ENCODE data around the gene RGS3.

RGS3 gene

DNA sequence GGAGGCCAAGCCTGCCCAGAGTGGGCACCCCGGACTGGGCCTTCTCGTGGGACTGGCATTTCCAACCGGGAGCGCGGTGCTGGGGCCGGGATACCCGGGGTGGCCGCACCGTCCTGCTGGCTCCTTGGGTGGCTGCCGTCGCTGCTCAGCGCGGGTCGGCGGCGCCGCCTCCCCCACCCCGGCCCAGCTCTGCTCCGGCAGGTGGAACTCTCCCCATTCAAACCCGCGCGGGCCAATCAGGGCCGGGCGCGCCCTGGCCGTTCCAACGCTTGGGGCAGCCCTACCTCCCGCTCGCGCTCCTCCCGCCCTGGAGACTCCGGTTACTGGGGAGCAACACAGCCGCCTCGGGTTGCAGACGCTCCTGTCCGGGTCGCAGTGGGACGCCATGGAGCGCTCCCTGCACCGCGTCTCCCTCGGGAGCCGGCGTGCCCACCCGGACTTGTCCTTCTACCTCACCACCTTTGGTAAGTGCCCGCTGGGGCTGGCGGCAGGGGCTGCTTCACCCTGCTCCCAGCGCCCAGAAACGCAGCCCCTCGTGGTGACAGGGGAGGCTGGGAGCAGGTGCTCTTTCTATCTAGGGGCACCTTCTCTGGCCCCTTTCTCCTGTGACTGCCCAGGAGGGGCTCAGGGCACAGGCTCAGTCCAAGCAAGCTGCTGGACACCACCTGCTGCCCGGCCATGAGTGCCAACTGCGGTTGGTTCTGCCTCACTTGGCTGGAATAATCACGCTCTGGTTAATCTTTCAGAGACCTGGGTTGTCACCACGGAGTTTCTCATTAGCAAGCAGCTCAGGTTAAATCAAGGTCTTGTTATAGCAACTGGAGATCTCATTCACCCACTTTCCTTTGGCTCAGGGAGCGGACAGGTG, at the start of gene RGS3:
TSS of gene RGS3 (plus strand) at position 310 of the 868 bp plus-strand sequence. CDS start at position 386, 76 bp downstream.
- Mint-ChIP-seq H3K27ac (peak within 1 kb of the TSS; percentile 78 to 94 (median 86)), H3K4me3 (peak within 1 kb of the TSS; percentile 72 to 83 (median 80)), H3K36me3 (ENCODE audit: low read depth) (no peaks in the 10 kb centered on the region), H3K9me3 (no peaks in the 10 kb centered on the region), H3K27me3 (ENCODE audit: low read depth) (peaks cover 32% of the 10 kb centered on the region), H3K4me1 (peaks cover 23% of the 10 kb centered on the region)
- TF ChIP-seq, protein P1, sequence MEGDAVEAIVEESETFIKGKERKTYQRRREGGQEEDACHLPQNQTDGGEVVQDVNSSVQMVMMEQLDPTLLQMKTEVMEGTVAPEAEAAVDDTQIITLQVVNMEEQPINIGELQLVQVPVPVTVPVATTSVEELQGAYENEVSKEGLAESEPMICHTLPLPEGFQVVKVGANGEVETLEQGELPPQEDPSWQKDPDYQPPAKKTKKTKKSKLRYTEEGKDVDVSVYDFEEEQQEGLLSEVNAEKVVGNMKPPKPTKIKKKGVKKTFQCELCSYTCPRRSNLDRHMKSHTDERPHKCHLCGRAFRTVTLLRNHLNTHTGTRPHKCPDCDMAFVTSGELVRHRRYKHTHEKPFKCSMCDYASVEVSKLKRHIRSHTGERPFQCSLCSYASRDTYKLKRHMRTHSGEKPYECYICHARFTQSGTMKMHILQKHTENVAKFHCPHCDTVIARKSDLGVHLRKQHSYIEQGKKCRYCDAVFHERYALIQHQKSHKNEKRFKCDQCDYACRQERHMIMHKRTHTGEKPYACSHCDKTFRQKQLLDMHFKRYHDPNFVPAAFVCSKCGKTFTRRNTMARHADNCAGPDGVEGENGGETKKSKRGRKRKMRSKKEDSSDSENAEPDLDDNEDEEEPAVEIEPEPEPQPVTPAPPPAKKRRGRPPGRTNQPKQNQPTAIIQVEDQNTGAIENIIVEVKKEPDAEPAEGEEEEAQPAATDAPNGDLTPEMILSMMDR (IDR thresholded peaks at IDR 0.05; ENCODE audit: unreplicated experiment in 3 of 3), result no peak

DNA sequence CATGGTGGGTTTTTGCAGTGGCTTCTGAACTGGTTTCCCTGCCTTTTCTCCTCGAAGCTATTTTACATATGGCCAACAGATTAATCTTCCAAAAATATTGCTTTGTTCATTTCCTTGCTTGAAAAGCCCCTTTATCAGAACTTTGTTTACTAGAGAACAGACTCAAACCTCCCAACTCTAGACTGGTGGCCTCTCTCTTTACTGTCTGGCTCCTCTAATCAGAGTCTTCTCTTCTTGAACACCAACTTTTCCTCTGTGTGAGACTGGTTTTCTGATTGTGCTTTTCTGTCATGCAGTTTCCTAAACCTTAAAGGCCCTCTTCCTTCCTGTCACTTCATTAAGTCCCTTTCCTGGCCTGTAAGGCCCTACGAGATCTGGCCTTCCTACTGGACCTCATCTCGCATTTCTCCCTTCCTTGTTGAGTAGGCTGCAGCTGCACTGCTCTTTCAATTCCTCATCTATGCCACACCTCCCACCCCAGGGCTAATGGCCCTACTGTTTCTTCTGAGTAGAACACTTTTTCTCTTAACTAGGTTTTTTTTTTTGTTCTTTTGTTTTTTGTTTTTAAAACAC, 47.3 kb upstream of the RGS3 start:
- TF ChIP-seq, protein P1 (IDR thresholded peaks at IDR 0.05; ENCODE audit: unreplicated experiment in 3 of 3), result no peak

DNA sequence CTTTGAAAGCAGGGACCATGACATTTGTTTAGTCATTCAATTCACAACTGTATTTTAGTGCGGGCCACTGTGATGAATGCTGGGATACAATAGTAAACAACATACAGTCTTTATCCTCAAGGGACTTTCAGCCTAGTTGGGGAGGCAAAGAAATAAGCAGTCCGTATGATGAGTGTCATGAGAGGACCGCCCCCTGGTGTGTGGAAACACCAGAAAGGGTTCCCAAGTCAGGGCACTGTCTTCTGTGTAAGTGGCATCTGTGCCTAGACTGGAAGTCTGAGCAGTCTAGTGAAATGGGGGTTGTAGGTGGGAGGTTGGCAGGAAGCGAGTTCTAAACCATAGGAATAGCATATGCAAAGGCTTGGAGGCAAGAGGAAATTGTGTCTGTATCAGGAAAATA, 46.2 kb upstream of the RGS3 start:
- TF ChIP-seq, protein P1 (IDR thresholded peaks at IDR 0.05; ENCODE audit: unreplicated experiment in 3 of 3), result no peak
- H3K9me3 Mint-ChIP-seq, result no peaks in the 10 kb centered on the region
- H3K36me3 Mint-ChIP-seq (ENCODE audit: low read depth), result no peaks in the 10 kb centered on the region
- no peaks in the 10 kb centered on the region for H3K27me3 Mint-ChIP-seq (ENCODE audit: low read depth)
- H3K4me3 Mint-ChIP-seq, result no peak overlapping the region
- H3K4me1 Mint-ChIP-seq, result no peaks in the 10 kb centered on the region
- H3K27ac Mint-ChIP-seq, result no peak overlapping the region

More for the DNA sequence above, 47.3 kb upstream of the RGS3 start:
- no peaks in the 10 kb centered on the region for H3K36me3 Mint-ChIP-seq (ENCODE audit: low read depth)
- no peaks in the 10 kb centered on the region for H3K27me3 Mint-ChIP-seq (ENCODE audit: low read depth)
- H3K4me3 Mint-ChIP-seq, result no peak overlapping the region
- H3K9me3 Mint-ChIP-seq, result no peaks in the 10 kb centered on the region
- H3K4me1 Mint-ChIP-seq, result no peaks in the 10 kb centered on the region
- H3K27ac Mint-ChIP-seq, result no peak overlapping the region

DNA sequence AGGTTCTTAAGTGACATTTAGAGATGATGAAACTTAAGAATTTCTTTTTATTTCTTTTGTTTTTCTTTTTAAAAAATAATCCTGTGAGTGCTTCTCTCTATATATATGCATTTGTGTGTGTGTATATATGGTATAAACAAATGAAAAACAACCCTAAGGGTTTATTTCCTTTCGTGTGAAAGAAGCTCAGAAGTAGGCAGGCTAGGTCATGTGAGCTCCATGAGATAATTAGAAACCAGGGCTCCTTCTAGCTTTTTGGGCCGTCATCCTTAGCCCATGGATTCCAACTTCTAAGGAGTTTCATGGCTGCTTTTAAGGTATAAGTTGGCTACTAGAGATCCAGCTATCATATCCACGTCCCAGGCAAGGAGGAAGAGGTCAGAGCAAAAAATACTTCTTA, 41.8 kb upstream of the RGS3 start:
- Mint-ChIP-seq H3K9me3 (no peaks in the 10 kb centered on the region), H3K36me3 (ENCODE audit: low read depth) (no peaks in the 10 kb centered on the region), H3K27me3 (ENCODE audit: low read depth) (peaks cover 6% of the 10 kb centered on the region), H3K27ac (no peak overlapping the region), H3K4me3 (no peak overlapping the region), H3K4me1 (no peaks in the 10 kb centered on the region)
- TF ChIP-seq, protein P1 (IDR thresholded peaks at IDR 0.05; ENCODE audit: unreplicated experiment in 3 of 3), result no peak

DNA sequence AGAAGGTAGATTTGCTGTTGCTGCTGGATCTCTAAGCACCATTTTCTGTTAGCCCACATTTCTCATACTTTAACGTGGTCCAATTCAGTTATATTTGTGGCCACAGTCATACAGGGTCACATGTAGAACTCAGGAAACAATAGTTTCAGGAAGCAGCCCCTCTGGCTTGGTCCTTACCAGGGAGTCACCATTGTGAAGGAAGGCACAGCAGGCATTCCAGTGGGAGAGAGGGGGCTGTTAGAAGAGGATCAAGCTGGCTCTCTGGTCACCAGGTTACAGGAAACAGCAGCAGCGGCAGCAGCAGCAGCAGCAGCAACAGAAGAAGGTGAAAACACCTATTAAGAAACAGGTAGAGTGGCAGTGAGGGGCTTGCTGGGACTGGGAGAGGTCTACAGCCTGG, 38.5 kb upstream of the RGS3 start:
- Mint-ChIP-seq H3K27ac (no peak overlapping the region), H3K36me3 (ENCODE audit: low read depth) (no peaks in the 10 kb centered on the region), H3K9me3 (no peaks in the 10 kb centered on the region), H3K4me3 (no peak overlapping the region), H3K27me3 (ENCODE audit: low read depth) (peaks cover 6% of the 10 kb centered on the region), H3K4me1 (no peaks in the 10 kb centered on the region)
- TF ChIP-seq, protein P1 (IDR thresholded peaks at IDR 0.05; ENCODE audit: unreplicated experiment in 3 of 3), result no peak
